GM19035 (cell line): ENCODE results near the gene PTCRA.
"Not testable (repeated sequence)": the region's sequence is repeated elsewhere in the genome, so short reads cannot be mapped to it uniquely, and the experiment has no call there.

Source experiments
- ATAC-seq: cut with Tn5 transposase; IDR thresholded peaks from one replicate; pipeline ENCODE4 v1.9.1; 2021; ENCODE audit not compliant: unreplicated experiment

Gene PTCRA

GRCh38 chr6:42902429-42903263 lies 13.2 kb upstream of the PTCRA start:
- ATAC-seq = not testable (repeated sequence)

- no peak for ATAC-seq
Observed at GRCh38 chr6:42904467-42904866, 11.4 kb upstream of the PTCRA start.

GRCh38 chr6:42907336-42907735 lies 8.5 kb upstream of the PTCRA start:
- no peak for ATAC-seq

GRCh38 chr6:42909835-42910234 lies 6.0 kb upstream of the PTCRA start:
- ATAC-seq = no peak

GRCh38 chr6:42911171-42912021 lies 4.5 kb upstream of the PTCRA start:
- ATAC-seq = no peak

GRCh38 chr6:42914546-42914945 lies 1.3 kb upstream of the PTCRA start:
- no peak for ATAC-seq

GRCh38 chr6:42916288-42916687 lies 435 bp downstream of the PTCRA start:
- no peak for ATAC-seq

- ATAC-seq = no peak
Observed at GRCh38 chr6:42921801-42922200, 5.9 kb downstream of the PTCRA start.

- no peak for ATAC-seq
Observed at GRCh38 chr6:42923666-42924065, 7.8 kb downstream of the PTCRA start.

GRCh38 chr6:42925248-42925857 lies 9.5 kb downstream of the PTCRA start:
- no peak for ATAC-seq

- ATAC-seq = peak; percentile 74
Observed at GRCh38 chr6:42928986-42929820, 13.3 kb downstream of the PTCRA start, which contains the start of gene CNPY3. Gene CNPY3 (plus strand): TSS chr6:42929480. CDS start chr6:42929571, 91 bp downstream.

- peak; percentile 51 for ATAC-seq
Observed at GRCh38 chr6:42929821-42930360, 14.0 kb downstream of the PTCRA start.

- no peak for ATAC-seq
Observed at GRCh38 chr6:42932412-42932811, 16.6 kb downstream of the PTCRA start.

- no peak for ATAC-seq
Observed at GRCh38 chr6:42933205-42933604, 17.4 kb downstream of the PTCRA start.

GRCh38 chr6:42935322-42935721 lies 19.5 kb downstream of the PTCRA start:
- ATAC-seq = no peak

- ATAC-seq = no peak
Observed at GRCh38 chr6:42936398-42936797, 20.5 kb downstream of the PTCRA start.

GRCh38 chr6:42937548-42938427 lies 21.9 kb downstream of the PTCRA start:
- no peak for ATAC-seq

GRCh38 chr6:42938428-42938796 lies 22.6 kb downstream of the PTCRA start:
- no peak for ATAC-seq
